Measurements from ENCODE around the gene NHS.
A peak's percentile ranks its signal among the peaks of the same experiment; 100 is the strongest.

Gene NHS

DNA sequence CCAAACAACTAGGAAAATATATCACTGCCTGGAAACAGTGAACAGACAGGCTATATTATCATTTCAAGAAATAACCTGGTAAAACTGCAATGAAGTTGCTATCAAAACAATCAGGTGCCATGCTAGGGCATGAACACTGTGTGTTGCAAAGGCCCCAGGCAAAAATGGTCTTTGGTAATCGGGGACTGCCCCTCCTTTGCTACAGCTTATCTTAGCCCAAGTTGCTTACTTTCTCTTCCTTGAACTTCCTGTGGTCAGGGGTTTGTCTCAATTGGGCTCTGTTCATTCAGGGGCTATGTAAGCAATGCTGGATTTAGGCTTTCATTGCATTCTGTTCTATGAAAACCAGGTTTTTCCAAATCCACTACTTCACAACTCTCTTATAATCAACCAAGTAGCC, 392.7 kb downstream of the NHS start:
- no peak for DNase-seq (ENCODE audit: low read depth in 2 of 3, low spot score in 1 of 3)

DNA sequence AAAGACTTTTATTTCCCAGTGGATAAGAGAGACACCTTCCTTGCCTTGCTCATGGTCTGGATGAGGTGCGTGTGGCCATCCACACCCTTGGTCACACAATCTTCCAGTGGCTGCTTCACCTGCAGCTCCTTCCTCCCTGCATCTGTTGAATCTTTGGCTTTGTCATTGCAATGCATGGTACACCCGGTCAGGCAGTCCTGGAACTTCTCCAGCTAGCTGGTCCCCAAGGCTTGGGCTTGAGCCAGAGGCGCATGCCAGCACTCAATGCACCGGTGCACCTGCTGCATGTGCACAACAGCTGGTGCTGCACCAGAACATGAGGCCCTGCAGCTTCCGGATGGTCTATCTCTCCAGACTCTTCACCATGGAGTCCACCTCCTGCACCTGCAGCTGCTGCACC, 394.0 kb downstream of the NHS start:
- DNase-seq (ENCODE audit: low read depth in 2 of 3, low spot score in 1 of 3): no peak

DNA sequence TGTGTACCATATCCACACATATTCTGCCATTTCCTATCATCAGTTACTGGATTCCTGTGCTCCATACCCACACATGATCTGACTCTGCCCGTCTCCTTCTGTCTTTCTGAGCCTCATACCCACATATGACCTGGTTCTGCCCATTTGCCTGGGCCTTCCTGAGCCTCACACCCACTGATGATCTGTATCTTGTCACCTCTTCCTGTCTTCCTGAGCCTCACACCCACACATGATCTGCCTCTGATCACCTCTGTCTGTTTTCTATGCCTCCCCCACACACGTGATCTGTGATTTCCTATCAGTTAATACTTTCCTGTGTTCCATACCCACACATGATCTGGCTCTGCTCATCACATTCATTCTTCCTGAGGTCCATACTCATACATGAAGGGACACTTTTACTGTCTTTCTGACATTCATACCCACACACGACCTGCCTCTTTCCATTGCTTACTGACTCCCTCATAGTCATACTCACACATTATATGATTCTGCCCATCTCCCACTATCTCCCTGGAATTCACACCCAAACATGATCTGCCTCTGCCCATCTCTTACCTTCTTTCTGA, 394.8 kb downstream of the NHS start:
- peak in 1 of 3 donors; percentile 1 for DNase-seq (ENCODE audit: low read depth in 2 of 3, low spot score in 1 of 3)

DNA sequence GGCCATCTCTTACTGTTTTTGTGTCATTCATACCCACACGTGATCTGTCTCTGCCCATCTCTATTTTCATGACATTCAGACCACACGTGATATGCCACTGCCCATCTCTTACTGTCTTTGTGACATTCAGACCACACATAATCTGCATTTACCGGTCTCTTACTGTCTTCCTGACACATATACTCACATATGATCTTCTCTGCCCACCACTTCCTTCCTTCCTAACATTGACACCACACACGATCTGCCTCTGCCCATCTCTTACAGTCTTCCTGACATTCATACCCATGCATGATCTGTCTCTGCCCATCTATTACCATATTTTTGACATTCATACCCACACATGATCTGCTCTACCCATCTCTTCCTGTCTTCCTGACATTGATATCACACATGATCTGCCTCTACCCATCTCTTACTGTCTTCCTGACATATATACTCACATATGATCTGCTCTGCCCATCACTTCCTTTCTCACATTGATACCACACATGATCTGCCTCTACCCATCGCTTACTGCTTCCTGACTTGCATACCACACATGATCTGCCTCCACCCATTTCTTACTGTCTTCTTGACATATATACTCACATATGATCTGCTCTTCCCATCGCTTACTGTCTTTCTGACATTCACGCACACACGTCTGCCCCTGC, 398.3 kb downstream of the NHS start:
- no peak for DNase-seq (ENCODE audit: low read depth in 2 of 3, low spot score in 1 of 3)

DNA sequence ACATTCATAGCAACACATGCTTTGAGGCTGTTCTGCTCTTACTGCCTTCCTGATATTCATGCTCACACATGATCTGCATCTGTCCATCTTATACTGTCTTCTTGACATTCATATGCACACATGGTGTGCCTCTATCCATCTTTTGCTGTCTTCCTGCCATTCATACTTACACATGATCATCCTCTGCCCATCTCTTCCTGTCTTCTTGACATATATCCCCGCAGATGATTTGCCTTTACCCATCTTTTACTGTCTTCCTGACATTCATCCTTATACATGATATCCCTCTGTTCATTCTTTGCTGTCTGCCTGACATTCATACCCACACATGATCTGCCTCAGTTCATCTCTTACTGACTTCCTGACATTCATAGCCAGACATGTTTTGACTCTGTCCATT, 399.1 kb downstream of the NHS start:
- DNase-seq (ENCODE audit: low read depth in 2 of 3, low spot score in 1 of 3): no peak

DNA sequence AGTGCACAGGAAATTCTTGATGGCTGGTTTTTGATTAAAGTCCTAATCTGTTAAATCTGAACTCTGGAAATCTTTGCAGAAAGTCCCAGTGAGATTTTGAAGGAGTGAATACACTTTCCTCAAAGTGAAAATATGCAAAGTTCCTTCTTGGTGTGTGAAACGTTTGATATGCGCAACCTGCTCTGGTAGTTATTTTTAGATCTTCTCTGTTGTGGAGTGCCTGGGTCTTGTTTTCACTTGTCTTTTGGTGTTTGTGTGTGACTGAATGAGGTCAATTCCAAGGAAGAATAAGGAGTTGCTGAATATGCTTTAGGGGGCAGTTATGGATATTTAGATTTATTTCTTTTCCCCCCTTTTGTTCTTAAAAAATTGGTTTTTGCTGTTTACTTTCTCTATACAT, 404.0 kb downstream of the NHS start:
- no peak for DNase-seq (ENCODE audit: low read depth in 2 of 3, low spot score in 1 of 3)

DNA sequence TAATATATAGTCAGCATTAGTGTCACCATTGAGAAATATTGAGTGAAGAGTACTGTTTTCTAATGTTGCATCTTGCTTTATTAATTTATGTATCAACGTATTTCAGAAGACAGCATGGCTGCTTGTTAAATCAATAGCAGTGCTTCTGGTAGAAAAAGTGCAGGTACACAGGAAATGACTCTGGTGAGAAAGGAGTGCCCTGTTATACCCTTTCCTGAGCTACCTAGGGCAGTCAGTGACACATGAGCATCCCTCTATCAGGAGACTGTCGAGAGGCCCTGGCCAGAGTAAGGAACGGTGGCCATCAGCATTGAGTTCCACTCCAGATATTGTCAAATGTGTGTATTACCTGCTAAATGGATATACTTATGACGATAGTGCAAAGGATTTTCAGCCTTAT, 404.4 kb downstream of the NHS start:
- DNase-seq (ENCODE audit: low read depth in 2 of 3, low spot score in 1 of 3): no peak

All from stimulated activated CD4-positive, alpha-beta T cell treated with anti-CD3 and anti-CD28 coated beads, Interleukin-12 subunit alpha, Interleukin-12 subunit beta, amount 100 ng/mL, for 48 hours (primary cell).